ENCODE results near the gene RP9.
A peak's percentile ranks its signal among the peaks of the same experiment; 100 is the strongest.

The RP9 gene

GRCh38 chr7:33066771-33067170, 42.4 kb downstream of the RP9 start:
- no peak for TF ChIP-seq CTCF (IDR thresholded peaks at IDR 0.05; ENCODE audit: low read depth, low read length)
- H3K4me1 ChIP-seq, result peaks cover 5% of the 10 kb centered on the region

GRCh38 chr7:33065981-33066380, 43.2 kb downstream of the RP9 start:
- no peak for DNase-seq
- Histone ChIP-seq H3K4me1 (peaks cover 5% of the 10 kb centered on the region), H3K9me3 (peaks cover 9% of the 10 kb centered on the region), H3K27me3 (no peaks in the 10 kb centered on the region), H3K36me3 (0 out of 2 replicates have a peak, but pooled peaks cover 4% of the 10 kb centered on the region), H3K4me3 (ENCODE audit: low read depth, low read length) (no peak overlapping the region)
- TF ChIP-seq CTCF (IDR thresholded peaks at IDR 0.05; ENCODE audit: low read depth, low read length), result no peak

More at GRCh38 chr7:33066771-33067170, 42.4 kb downstream of the RP9 start:
- Histone ChIP-seq H3K4me3 (ENCODE audit: low read depth, low read length) (no peak overlapping the region), H3K9me3 (peaks cover 9% of the 10 kb centered on the region), H3K36me3 (0 out of 2 replicates have a peak, but pooled peaks cover 4% of the 10 kb centered on the region), H3K27me3 (no peaks in the 10 kb centered on the region)
- DNase-seq, result no peak

- H3K36me3 ChIP-seq, result 0 out of 2 replicates have a peak, but pooled peaks cover 4% of the 10 kb centered on the region
- no peaks in the 10 kb centered on the region for H3K27me3 ChIP-seq
- peak overlapping the region; percentile 94 for H3K4me3 ChIP-seq (ENCODE audit: low read depth, low read length)
- peaks cover 5% of the 10 kb centered on the region for H3K4me1 ChIP-seq
- peak; percentile 98 for DNase-seq
- TF ChIP-seq CTCF (IDR thresholded peaks at IDR 0.05; ENCODE audit: low read depth, low read length), result no peak
- H3K9me3 ChIP-seq, result no peaks in the 10 kb centered on the region
Observed at GRCh38 chr7:33062782-33063443, 46.3 kb downstream of the RP9 start.

- peaks cover 5% of the 10 kb centered on the region for H3K4me1 ChIP-seq
- H3K9me3 ChIP-seq, result no peaks in the 10 kb centered on the region
- TF ChIP-seq CTCF (IDR thresholded peaks at IDR 0.05; ENCODE audit: low read depth, low read length), result no peak
- peak; percentile 41 for DNase-seq
- H3K27me3 ChIP-seq, result no peaks in the 10 kb centered on the region
- peak within 1 kb of the TSS; percentile 94 for H3K4me3 ChIP-seq (ENCODE audit: low read depth, low read length)
- 0 out of 2 replicates have a peak, but pooled peaks cover 4% of the 10 kb centered on the region for H3K36me3 ChIP-seq
Observed at GRCh38 chr7:33062023-33062781, 47.0 kb downstream of the RP9 start, which contains the start of gene NT5C3A. Gene NT5C3A, minus strand, starts transcription at chr7:33062776. Its CDS starts 71 bp downstream, at chr7:33062705.

- no peaks in the 10 kb centered on the region for H3K27me3 ChIP-seq
- peak overlapping the region; percentile 94 for H3K4me3 ChIP-seq (ENCODE audit: low read depth, low read length)
- no peaks in the 10 kb centered on the region for H3K9me3 ChIP-seq
- H3K36me3 ChIP-seq, result 0 out of 2 replicates have a peak, but pooled peaks cover 4% of the 10 kb centered on the region
- no peak for DNase-seq
- peaks cover 5% of the 10 kb centered on the region for H3K4me1 ChIP-seq
- no peak for TF ChIP-seq CTCF (IDR thresholded peaks at IDR 0.05; ENCODE audit: low read depth, low read length)
Observed at GRCh38 chr7:33061282-33061937, 47.8 kb downstream of the RP9 start.

Measured in BE2C (cell line).